IPS DF 6.9 (cell line): Measurements from ENCODE around the gene CHST8.
A peak's percentile ranks its signal among the peaks of the same experiment; 100 is the strongest.

ENCODE experiments used
- DNase-seq: peaks from one replicate; pipeline ENCODE4 v3.0.0-alpha.2; 2013; ENCODE audit warnings: low read depth, low spot score
- H3K27ac ChIP-seq: one replicate; pipeline ENCODE4 v1.5.1; 2013; ENCODE audit warnings: low read length, control low read depth
- H3K27me3 ChIP-seq: 2 replicates; pipeline ENCODE4 v1.6.1; 2013; ENCODE audit warnings: mild to moderate bottlenecking, low read length; ENCODE audit not compliant: control insufficient read depth, insufficient read depth
- H3K36me3 ChIP-seq: 2 replicates; pipeline ENCODE4 v1.6.1; 2013; ENCODE audit warnings: low read length; ENCODE audit not compliant: control insufficient read depth, insufficient read depth
- H3K4me1 ChIP-seq: 2 replicates; pipeline ENCODE4 v1.6.1; 2013; ENCODE audit warnings: low read length; ENCODE audit not compliant: control insufficient read depth, insufficient read depth
- H3K4me3 ChIP-seq: 2 replicates; pipeline ENCODE4 v1.5.1; 2013; ENCODE audit warnings: mild to moderate bottlenecking, low read length
- H3K9me3 ChIP-seq: 2 replicates; pipeline ENCODE4 v1.6.1; 2013; ENCODE audit warnings: low read length, inconsistent platforms; ENCODE audit not compliant: control insufficient read depth, insufficient read depth
- WGBS: extraction: QIAGEN DNeasy Blood & Tissue Kit; methylation state at CpG from one replicate; pipeline ENCODE4 v1.1.7; 2013; ENCODE audit warnings: mixed read lengths, missing lambda C conversion rate; ENCODE audit not compliant: insufficient read length, insufficient coverage; 5-methylcytosine and 5-hydroxymethylcytosine counted together

Gene CHST8

GRCh38 chr19:33784432-33784831 lies 162.7 kb downstream of the CHST8 start:
- no peak for DNase-seq
- no CpG with 5 or more reads among the region's 5 CpGs for WGBS
- Histone ChIP-seq H3K4me1 (no peaks in the 10 kb centered on the region), H3K4me3 (no peak overlapping the region), H3K27me3 (no peaks in the 10 kb centered on the region), H3K27ac (no peak overlapping the region), H3K9me3 (no peaks in the 10 kb centered on the region), H3K36me3 (no peaks in the 10 kb centered on the region)

DNA sequence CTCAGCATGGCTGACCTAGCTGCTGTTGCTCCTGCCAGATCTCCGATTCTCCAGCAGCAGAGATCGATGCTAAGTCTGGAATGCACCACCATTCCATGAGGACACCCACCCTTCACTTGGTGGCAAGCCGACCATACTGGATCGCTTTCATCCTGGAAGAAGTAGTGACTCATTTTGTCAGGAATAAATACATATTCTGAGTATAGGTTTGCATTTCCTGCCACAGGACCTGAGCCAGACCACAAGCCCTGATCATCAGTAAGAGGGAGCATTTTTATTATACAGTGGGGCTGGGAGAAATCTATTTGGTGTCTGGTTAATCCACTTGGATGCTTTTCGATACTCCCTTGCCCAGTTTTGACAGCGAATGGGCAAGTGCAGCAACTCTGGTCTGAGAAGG lies 164.0 kb downstream of the CHST8 start:
- H3K9me3 ChIP-seq, result no peaks in the 10 kb centered on the region
- no peak for DNase-seq
- H3K4me3 ChIP-seq, result no peak overlapping the region
- H3K27ac ChIP-seq, result no peak overlapping the region
- no peaks in the 10 kb centered on the region for H3K36me3 ChIP-seq
- no peaks in the 10 kb centered on the region for H3K27me3 ChIP-seq
- whole genome bisulfite sequencing, result no CpG with 5 or more reads among the region's 6 CpGs
- H3K4me1 ChIP-seq, result no peaks in the 10 kb centered on the region

- no peaks in the 10 kb centered on the region for H3K36me3 ChIP-seq
- WGBS, result no CpG with 5 or more reads among the region's 4 CpGs
- H3K27me3 ChIP-seq, result no peaks in the 10 kb centered on the region
- H3K27ac ChIP-seq, result no peak overlapping the region
- H3K4me1 ChIP-seq, result no peaks in the 10 kb centered on the region; the same call in 1 of the 2 replicates
- no peaks in the 10 kb centered on the region for H3K9me3 ChIP-seq
- H3K4me3 ChIP-seq, result no peak overlapping the region
- DNase-seq, result no peak
Observed at GRCh38 chr19:33788676-33789075, 166.9 kb downstream of the CHST8 start.

DNA sequence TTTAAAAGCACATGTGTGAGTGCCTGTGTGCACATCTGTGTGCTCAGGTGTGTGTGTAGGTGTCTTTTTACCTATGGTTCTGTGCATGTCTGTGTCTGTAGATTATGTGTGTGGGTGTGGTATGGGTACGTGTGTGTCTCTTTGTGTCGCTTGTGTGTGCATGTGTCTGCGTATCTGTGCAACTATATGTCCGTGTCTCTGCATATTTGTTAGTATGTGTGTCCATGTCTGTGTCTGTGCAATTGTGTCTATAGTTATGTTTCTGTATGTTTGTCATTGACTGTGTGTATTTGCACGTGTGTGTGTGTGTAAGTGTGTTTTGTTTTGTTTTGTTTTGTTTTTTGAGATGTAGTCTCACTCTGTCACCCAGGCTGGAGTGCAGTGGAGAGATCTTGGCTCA lies 167.6 kb downstream of the CHST8 start:
- Histone ChIP-seq H3K4me1 (peaks cover under 1% of the 10 kb centered on the region), H3K27ac (no peak overlapping the region), H3K36me3 (no peaks in the 10 kb centered on the region), H3K4me3 (no peak overlapping the region), H3K27me3 (no peaks in the 10 kb centered on the region), H3K9me3 (no peaks in the 10 kb centered on the region)
- 43% methylated on average over 1 of the region's 5 CpGs for WGBS
- no peak for DNase-seq

DNA sequence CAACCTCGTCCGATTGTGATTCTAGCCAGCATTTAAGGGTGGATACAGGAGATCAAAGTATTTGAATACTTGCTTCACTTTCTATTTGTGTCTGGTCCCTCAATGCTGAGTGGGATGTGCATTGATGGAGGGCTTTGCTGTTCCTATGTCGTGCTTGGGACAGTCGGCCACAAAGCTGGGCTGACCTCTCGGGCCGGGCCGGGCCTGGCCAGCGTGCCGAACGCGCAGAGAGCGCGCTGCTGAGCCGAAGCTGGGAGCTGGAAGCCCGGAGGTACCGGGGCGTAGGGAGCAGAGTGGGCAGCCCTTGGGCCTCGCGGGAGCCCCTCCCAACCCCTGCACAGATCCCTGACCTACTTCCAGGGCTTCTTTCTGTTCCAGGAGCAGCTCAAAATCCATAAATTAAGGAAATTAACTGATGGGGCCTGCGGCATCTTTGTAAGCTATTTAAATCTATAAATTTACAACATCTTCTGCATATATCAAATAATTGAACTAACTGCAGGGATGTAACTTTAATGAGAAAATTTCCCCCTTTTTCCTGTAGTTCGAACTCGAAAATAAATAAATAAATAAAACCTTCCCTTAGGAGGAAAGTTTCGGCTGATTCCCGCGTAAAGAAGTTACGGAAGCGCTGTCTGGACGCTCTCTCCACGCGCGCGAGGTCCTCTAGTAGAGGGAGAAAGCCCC lies 173.1 kb downstream of the CHST8 start:
- WGBS, result no CpG with 5 or more reads among the region's 32 CpGs
- Histone ChIP-seq H3K36me3 (no peaks in the 10 kb centered on the region), H3K4me3 (peak overlapping the region; percentile 31; the same call in 1 of the 2 replicates), H3K9me3 (no peaks in the 10 kb centered on the region), H3K27ac (no peak overlapping the region), H3K4me1 (peaks cover 4% of the 10 kb centered on the region), H3K27me3 (no peaks in the 10 kb centered on the region)
- no peak for DNase-seq

DNA sequence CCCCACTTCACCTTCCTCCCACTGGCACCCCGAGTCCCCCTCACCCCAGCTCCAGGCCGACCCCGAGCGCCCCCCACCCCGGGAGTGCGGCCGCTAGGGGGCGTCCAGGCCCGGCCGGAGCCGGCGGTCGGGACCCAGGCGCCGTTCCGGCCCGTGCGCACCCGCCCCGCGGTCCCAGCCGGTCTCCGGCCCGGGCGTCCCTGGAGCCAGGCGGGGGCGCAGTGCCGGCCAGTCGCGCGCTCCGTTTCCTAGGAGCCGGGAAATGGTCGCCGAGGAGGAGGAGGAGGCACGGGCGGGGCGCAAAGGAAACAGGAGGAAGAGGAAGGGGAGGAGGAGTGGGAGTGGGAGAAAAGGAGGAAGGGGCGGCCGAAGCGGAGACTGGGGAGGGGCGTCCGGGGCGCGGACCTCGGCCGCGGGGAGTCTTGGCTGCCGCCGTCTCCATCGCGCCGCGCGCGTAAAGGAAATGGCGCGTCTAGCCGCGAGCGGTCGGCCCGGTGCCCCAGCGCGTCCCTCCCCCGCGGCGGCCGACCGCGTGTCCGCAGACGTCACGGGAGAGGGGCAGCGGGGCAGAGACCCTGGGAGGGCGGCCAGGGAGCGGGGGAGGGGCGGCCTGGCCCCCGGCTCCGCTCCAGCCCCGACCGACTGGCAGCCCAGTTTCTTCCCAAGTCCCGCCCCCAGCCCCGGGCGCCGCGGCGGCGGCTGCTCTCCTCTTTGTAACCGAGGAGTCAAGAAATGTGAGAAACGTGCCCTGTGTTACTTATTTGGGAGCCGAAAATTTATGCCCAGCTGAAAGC lies 173.8 kb downstream of the CHST8 start:
- no peaks in the 10 kb centered on the region for H3K36me3 ChIP-seq
- WGBS, result no CpG with 5 or more reads among the region's 92 CpGs
- no peak overlapping the region for H3K27ac ChIP-seq
- H3K27me3 ChIP-seq, result no peaks in the 10 kb centered on the region
- H3K4me1 ChIP-seq, result peaks cover 7% of the 10 kb centered on the region
- H3K9me3 ChIP-seq, result no peaks in the 10 kb centered on the region
- no peak for DNase-seq
- H3K4me3 ChIP-seq, result peak overlapping the region; percentile 97; the same call in 1 of the 2 replicates

DNA sequence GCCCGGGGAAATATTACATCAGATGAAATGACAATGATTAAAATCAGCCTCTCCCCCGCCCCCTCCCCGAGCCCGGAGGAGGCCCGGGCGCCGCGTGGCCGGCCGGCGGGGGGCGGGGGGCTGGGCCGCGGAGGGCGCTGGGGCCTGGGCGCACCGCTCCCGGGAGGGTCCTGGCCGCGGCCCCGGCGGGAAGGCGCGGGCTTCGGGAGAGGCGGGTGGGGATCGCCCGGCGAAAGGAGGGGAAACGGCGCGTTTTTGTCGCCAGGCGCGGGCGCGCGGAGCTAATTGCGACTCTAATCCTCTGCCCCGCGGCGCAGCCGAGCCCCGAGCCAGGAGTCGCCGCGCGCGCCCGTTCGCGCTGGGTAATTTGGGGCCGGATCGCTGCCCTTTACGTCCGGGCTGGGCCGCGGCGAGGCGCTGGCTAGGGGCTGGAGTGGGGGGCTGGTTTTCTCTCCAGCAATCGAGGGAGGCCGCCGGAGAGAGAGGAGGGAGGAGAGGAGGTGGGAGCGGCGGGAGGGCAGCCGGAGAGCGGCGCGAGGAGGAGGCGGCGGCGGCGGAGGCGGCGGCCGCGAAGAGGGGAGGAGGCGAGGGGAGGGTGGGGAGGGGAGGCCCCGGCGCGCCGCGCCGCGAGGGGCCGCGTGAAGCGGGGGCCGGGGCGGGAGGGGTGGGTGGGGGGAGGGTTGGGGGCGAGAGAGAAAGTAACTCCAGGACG lies 174.6 kb downstream of the CHST8 start, which contains the start of gene KCTD15:
Gene KCTD15 (plus strand): TSS at position 707 of the 712 bp plus-strand sequence. CDS start 3,585 bp downstream, outside the sequence.
- H3K4me3 ChIP-seq, result peak within 1 kb of the TSS; percentile 97
- DNase-seq, result no peak
- no CpG with 5 or more reads among the region's 92 CpGs for WGBS

GRCh38 chr19:33797802-33798671 lies 176.3 kb downstream of the CHST8 start:
- Histone ChIP-seq H3K4me1 (peaks cover 7% of the 10 kb centered on the region; the same call in 1 of the 2 replicates), H3K36me3 (peaks cover 13% of the 10 kb centered on the region; the same call in 1 of the 2 replicates), H3K9me3 (no peaks in the 10 kb centered on the region), H3K27ac (no peak overlapping the region), H3K4me3 (peak overlapping the region; percentile 97; the same call in 1 of the 2 replicates), H3K27me3 (no peaks in the 10 kb centered on the region)
- DNase-seq, result no peak
- WGBS, result no CpG with 5 or more reads among the region's 61 CpGs

More for the DNA sequence above, 174.6 kb downstream of the CHST8 start, which contains the start of gene KCTD15:
- Histone ChIP-seq H3K9me3 (no peaks in the 10 kb centered on the region), H3K4me1 (peaks cover 7% of the 10 kb centered on the region), H3K36me3 (peaks cover 5% of the 10 kb centered on the region; the same call in 1 of the 2 replicates), H3K27ac (no peak within 1 kb of the TSS), H3K27me3 (no peaks in the 10 kb centered on the region)

GRCh38 chr19:33798681-33799111 lies 176.9 kb downstream of the CHST8 start:
- H3K27ac ChIP-seq, result no peak overlapping the region
- WGBS, result no CpG with 5 or more reads among the region's 12 CpGs
- no peaks in the 10 kb centered on the region for H3K27me3 ChIP-seq
- H3K4me1 ChIP-seq, result peaks cover 7% of the 10 kb centered on the region; the same call in 1 of the 2 replicates
- peaks cover 13% of the 10 kb centered on the region; the same call in 1 of the 2 replicates for H3K36me3 ChIP-seq
- H3K4me3 ChIP-seq, result peak overlapping the region; percentile 58; the same call in 1 of the 2 replicates
- no peaks in the 10 kb centered on the region for H3K9me3 ChIP-seq
- no peak for DNase-seq
